Measurements from ENCODE around the gene TNFRSF14.
A peak's percentile ranks its signal among the peaks of the same experiment; 100 is the strongest.

The TNFRSF14 gene

DNA sequence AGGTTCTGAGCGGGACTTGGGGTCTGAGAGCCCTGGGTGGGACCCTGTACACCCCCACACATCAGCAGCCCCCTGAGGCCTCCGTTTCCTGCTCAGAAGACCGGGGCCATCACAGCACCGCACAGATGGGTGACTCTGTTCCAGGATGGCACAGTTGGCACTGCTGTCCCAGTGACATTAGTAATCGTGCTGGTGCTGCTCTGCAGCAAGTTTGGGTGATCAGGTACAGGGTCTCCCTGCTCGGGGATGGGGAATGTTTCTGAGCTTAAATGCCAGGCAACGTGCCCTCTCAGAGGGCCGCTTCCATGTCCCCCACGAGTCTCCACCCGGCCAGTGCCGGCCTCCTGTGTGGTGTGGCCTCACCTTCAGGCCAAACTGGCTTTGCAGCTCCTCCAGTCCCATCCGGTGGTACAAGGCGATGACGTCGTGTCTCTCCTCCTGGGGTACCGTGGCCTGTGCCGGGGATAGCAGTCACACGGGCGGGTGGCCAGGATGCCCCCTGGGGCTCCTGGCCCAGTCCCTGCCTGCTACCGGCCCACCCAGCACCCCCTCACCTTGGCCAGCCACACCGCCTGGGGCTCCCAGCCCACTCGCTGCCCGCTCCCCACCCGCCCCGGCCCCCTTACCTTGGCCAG, 47.5 kb downstream of the TNFRSF14 start:
- Histone ChIP-seq H3K4me1 (peaks cover 6 to 61% (median 48%) of the 10 kb centered on the region in 10 experiments; a peak in 18 of 20 replicates), H3K9ac (peak overlapping the region in 3 of 11 experiments; percentile 7 to 50 (median 28); a peak in 2 of 22 replicates), H3K9me3 (replicated peaks in 1 of 11) (peaks cover 0 to 10% (median 5%) of the 10 kb centered on the region in 11 experiments; a peak in 16 of 22 replicates), H3K36me3 (no peaks in the 10 kb centered on the region), H3K27me3 (peaks cover 11 to 41% (median 21%) of the 10 kb centered on the region in 11 experiments; a peak in 20 of 22 replicates), H3K4me3 (no peak overlapping the region), H4K20me1 (peaks cover 0 to 17% (median 0%) of the 10 kb centered on the region in 11 experiments; a peak in 6 of 22 replicates), H3K27ac (no peak overlapping the region), H3K4me2 (peak overlapping the region in 8 of 11 experiments; percentile 55 to 93 (median 83); a peak in 16 of 22 replicates)
- no peak for TF ChIP-seq Cebpa-rat (IDR thresholded peaks at IDR 0.05)

DNA sequence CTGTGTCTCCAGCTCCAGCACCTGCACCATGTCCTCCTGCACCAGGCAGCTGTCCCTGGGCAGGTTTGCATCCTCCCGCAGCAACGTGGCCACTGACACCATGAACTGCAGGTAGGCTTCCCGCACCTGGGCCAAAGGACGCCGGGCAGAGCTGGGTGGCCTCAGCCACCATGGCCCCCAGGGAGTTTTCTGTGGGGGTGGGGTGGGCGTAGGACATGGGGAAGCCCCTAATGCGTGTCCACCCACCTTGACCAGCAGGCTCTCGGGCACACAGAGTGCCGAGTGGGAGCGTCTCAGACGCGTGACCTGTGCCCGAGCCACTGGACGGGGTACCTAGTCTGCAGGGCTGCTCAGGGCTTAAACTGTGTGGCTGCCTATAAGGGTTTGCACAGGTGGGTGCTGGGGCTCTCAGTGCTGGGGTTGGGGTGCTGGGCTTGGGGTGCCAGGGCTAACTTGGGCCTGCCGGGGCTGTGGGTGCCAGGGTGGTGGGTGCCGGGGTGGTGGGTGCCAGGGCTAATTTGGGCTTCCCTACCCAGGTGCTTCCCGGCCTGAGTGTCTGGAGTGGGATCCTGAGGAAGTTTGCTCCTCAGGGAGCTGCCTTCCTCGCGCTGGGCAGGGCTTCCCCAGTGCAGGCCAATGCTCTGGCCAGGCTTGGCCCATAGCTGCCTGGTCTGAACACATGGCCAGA, 48.1 kb downstream of the TNFRSF14 start:
- Histone ChIP-seq H3K27ac (no peak overlapping the region), H3K9ac (no peak overlapping the region), H3K36me3 (no peaks in the 10 kb centered on the region), H3K4me3 (no peak overlapping the region), H4K20me1 (peaks cover 0 to 21% (median 0%) of the 10 kb centered on the region in 11 experiments; a peak in 6 of 22 replicates), H3K4me2 (peak overlapping the region in 9 of 11 experiments; percentile 50 to 93 (median 81); a peak in 18 of 22 replicates), H3K27me3 (peaks cover 10 to 37% (median 21%) of the 10 kb centered on the region in 11 experiments; a peak in 17 of 22 replicates), H3K9me3 (replicated peaks in 1 of 11) (peaks cover 0 to 3% (median 0%) of the 10 kb centered on the region in 11 experiments; a peak in 1 of 22 replicates), H3K4me1 (peaks cover 6 to 63% (median 49%) of the 10 kb centered on the region in 10 experiments; a peak in 18 of 20 replicates)
- no peak for TF ChIP-seq Cebpa-rat (IDR thresholded peaks at IDR 0.05)

DNA sequence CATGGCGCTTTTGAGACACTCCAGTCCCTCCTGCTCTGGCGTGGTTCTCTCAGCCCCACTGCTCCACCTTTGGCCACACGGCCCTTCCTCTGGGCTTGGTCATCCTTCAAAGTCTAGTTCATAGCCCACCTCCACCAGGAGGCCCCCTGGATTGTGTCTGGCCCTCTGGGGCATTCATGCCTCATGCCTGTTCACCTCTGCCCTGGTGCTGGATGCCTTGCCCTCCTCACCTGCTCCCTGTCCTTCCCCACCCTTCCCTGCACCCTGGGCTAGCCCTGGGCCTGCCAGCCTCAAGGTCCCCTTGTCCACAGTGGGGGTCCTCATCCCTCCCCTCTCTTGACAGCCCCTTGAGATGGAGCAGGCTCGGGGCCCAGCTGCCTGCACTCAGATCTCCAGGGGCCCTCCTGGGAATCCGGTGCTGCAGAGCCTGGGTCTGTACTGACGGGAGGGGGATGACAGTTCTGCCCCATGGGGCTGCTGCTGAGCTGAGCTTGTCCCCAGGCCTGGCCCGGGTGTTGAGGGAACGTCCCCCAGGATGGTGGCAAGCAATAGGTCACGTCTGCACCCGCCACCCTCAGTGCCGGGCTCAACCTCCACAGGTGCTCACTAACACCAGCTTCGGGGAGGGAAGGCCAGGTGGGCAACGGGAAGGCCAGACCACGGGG, 48.8 kb downstream of the TNFRSF14 start:
- peaks cover 10 to 31% (median 18%) of the 10 kb centered on the region in 11 experiments; a peak in 17 of 22 replicates for H3K27me3 ChIP-seq
- H3K4me1 ChIP-seq, result peaks cover 6 to 70% (median 51%) of the 10 kb centered on the region in 10 experiments; a peak in 18 of 20 replicates
- H3K36me3 ChIP-seq, result no peaks in the 10 kb centered on the region
- no peak overlapping the region for H3K27ac ChIP-seq
- peak overlapping the region in 10 of 11 experiments; percentile 19 to 93 (median 80); a peak in 19 of 22 replicates for H3K4me2 ChIP-seq
- H3K9me3 ChIP-seq (replicated peaks in 1 of 11), result no peaks in the 10 kb centered on the region
- no peak overlapping the region; a peak in 1 of 20 replicates for H3K4me3 ChIP-seq
- peaks cover 0 to 26% (median 0%) of the 10 kb centered on the region in 11 experiments; a peak in 6 of 22 replicates for H4K20me1 ChIP-seq
- 0 out of 22 replicates have a peak overlapping the region, but pooled peaks of 1 of the 11 experiments have one; percentile 31 for H3K9ac ChIP-seq
- no peak for TF ChIP-seq Cebpa-rat (IDR thresholded peaks at IDR 0.05)

DNA sequence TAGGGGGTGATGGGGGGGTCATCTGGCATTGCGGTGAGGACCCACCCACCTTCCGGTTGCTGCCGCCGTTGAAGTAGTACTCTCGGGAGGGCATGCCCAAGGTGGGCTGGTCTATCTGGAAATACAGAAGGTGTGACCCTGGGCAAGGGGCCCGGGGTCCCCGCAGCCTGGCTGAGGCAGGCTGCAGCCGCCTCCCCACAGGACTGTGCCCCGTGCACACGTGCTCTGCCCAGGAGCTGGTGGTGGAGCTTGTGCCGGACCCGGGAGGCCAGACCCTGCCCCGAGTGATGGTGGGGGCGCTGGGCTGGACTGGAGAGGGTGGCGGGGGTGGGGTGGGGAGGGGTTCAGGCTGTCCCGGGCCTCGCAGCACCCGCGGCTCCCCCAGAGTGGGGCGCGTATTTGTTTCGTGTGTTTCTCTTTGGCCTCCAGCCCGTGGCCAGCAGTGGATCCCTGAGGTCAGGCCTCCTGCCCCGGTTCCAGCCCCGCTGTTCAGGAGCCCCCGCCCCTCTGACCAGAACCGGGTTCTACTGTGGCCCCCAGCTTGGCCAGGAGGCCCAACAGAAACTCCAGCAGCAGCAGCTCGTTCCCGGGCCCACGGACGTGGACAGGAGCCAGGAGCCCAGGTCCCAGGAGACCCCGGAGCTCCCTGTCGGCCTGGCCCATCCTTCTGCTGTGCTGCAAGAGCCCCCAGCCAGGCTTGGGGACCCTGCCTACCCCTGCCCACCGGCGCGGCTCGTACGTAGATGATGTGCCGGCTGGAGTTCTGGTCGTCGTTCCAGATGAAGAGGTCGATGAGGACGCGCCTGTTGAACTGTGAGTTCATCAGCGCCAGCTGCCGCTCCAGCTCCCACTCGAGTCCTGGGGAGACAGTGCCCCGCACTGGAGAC, 49.6 kb downstream of the TNFRSF14 start:
- Histone ChIP-seq H3K9ac (peak overlapping the region in 4 of 11 experiments; percentile 2 to 44 (median 28); a peak in 4 of 22 replicates), H3K27ac (no peak overlapping the region; a peak in 1 of 22 replicates), H3K4me3 (no peak overlapping the region; a peak in 1 of 20 replicates), H3K4me2 (peak overlapping the region in 10 of 11 experiments; percentile 19 to 93 (median 80); a peak in 19 of 22 replicates), H3K36me3 (no peaks in the 10 kb centered on the region), H3K9me3 (replicated peaks in 1 of 11) (no peaks in the 10 kb centered on the region), H4K20me1 (peaks cover 0 to 26% (median 0%) of the 10 kb centered on the region in 11 experiments; a peak in 7 of 22 replicates), H3K27me3 (peaks cover 10 to 24% (median 18%) of the 10 kb centered on the region in 11 experiments; a peak in 17 of 22 replicates), H3K4me1 (peaks cover 6 to 77% (median 58%) of the 10 kb centered on the region in 10 experiments; a peak in 18 of 20 replicates)
- no peak for TF ChIP-seq Cebpa-rat (IDR thresholded peaks at IDR 0.05)

DNA sequence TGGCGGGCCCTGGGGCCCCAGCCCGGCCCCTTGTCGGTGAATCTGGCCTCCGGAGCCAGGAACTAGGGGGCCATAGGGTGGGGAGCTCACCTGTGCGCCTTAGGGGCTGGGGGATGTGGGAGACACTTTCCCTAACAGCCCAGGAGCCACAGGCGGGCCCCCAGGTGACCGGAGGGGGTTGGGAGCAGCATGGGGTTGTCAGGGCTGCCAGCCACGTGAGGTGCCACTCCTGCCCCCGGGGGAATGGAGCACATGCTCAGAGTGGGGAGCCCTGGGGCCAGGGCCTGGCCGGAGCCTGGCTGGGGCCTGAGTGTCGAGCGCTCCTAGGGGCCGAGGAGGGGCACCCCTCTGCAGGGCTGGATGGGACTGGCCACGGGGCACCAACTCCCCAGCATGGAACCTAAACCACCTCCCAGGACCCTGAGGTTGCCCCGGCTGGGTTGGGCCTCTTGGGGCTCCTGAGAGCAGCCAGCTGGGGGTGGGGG, 50.3 kb downstream of the TNFRSF14 start:
- no peaks in the 10 kb centered on the region for H3K36me3 ChIP-seq
- no peak for TF ChIP-seq Cebpa-rat (IDR thresholded peaks at IDR 0.05)
- no peak overlapping the region; a peak in 1 of 22 replicates for H3K27ac ChIP-seq
- H3K4me1 ChIP-seq, result peaks cover 6 to 84% (median 65%) of the 10 kb centered on the region in 10 experiments; a peak in 18 of 20 replicates
- H3K4me2 ChIP-seq, result peak overlapping the region in 9 of 11 experiments; percentile 31 to 93 (median 68); a peak in 17 of 22 replicates
- peak overlapping the region in 4 of 11 experiments; percentile 2 to 44 (median 21); a peak in 3 of 22 replicates for H3K9ac ChIP-seq
- H3K4me3 ChIP-seq, result no peak overlapping the region
- H3K9me3 ChIP-seq (replicated peaks in 1 of 11), result no peaks in the 10 kb centered on the region
- peaks cover 10 to 20% (median 15%) of the 10 kb centered on the region in 11 experiments; a peak in 17 of 22 replicates for H3K27me3 ChIP-seq
- H4K20me1 ChIP-seq, result peaks cover 0 to 26% (median 0%) of the 10 kb centered on the region in 11 experiments; a peak in 8 of 22 replicates

DNA sequence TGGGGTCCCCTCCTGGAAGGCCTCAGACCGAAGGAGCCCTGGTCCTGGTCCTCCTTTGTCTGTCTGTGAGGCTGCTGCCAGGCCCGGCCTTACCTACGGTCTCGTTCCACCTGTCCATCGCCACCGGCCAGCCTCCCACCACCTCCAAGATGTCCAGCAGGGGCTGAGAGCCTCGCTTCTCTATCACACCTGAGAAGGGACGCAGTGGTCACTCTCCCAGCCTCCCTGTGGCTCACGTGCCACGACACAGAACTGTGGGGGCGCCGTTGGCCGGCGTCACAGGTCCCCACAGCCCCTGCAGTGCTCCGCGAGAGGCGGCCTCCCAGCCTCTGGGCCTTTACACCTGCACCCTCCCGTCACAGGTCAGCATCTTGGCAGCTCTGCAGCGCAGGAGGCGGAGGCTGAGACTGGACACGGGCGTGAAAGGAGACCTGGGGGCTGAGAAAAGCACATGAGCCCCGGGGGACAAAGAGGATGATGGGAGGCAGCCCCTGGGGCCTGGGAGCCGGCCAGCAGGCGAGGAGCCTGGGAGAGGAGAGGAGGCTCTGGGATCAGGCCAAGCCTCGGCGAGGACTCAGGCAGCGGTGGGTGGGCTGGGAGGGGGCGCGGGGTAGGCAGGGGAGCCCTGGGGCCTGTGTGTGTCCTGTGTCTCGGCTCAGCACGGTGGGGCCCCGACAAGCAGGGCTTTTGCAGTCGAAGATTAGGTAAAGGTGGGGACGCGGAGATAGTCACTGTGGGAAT, 50.9 kb downstream of the TNFRSF14 start:
- peak overlapping the region in 9 of 11 experiments; percentile 31 to 93 (median 68); a peak in 16 of 22 replicates for H3K4me2 ChIP-seq
- peaks cover 0 to 32% (median 0%) of the 10 kb centered on the region in 11 experiments; a peak in 8 of 22 replicates for H4K20me1 ChIP-seq
- no peaks in the 10 kb centered on the region for H3K36me3 ChIP-seq
- H3K9ac ChIP-seq, result peak overlapping the region in 2 of 11 experiments; percentile 2 to 18; a peak in 2 of 22 replicates
- H3K4me1 ChIP-seq, result peaks cover 7 to 86% (median 71%) of the 10 kb centered on the region in 10 experiments; a peak in 18 of 20 replicates
- H3K9me3 ChIP-seq (replicated peaks in 1 of 11), result no peaks in the 10 kb centered on the region
- no peak overlapping the region for H3K27ac ChIP-seq
- no peak for TF ChIP-seq Cebpa-rat (IDR thresholded peaks at IDR 0.05)
- peaks cover 7 to 15% (median 9%) of the 10 kb centered on the region in 11 experiments; a peak in 15 of 22 replicates for H3K27me3 ChIP-seq
- H3K4me3 ChIP-seq, result no peak overlapping the region
